Measurements from ENCODE around the gene DOLPP1. TPM values are rescaled to one million over a fixed set of nuclear protein-coding genes. Genes with fewer than 3 reads are reported as not detected.

Gene DOLPP1
- total RNA-seq, 1 experiment from 2014 or later = 30.4 TPM

DNA sequence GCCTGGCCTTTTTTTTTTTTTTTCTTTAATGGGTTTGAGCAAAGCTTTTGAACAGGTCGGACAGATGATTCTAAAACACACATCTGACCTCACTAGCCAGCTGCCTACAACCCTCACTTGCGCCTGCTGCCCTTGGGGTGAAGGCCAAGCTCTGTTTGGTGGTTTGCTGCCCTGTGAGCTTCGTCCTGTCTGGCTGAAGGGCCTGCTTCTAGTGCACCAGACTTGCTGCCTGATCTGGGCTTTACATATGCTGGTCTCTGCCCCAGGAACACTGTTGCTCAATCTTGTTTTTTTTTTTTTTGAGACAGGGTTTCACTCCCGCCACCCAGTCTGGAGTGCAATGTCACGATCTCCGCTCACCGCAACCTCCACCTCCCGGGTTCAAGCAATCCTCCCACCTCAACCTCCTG lies 16.4 kb upstream of the DOLPP1 start:
- Histone ChIP-seq H3K36me3 (ENCODE audit: insufficient read depth, low read length, poor library complexity, severe bottlenecking) (peaks cover 3% of the 10 kb centered on the region), H3K4me3 (ENCODE audit: low read depth, low read length, poor library complexity, severe bottlenecking) (no peak overlapping the region), H3K27ac (ENCODE audit: low read depth, low read length, poor library complexity, severe bottlenecking) (no peak overlapping the region), H3K4me1 (ENCODE audit: insufficient read depth, low read length, poor library complexity, severe bottlenecking) (no peaks in the 10 kb centered on the region), H3K27me3 (replicated peaks; ENCODE audit: insufficient read depth, low read depth, low read length, poor library complexity) (no peaks in the 10 kb centered on the region), H3K9me3 (ENCODE audit: low read depth, low read length, poor library complexity, severe bottlenecking) (no peaks in the 10 kb centered on the region)
- ChIA-PET CTCF (no interaction called here), POLR2A (ENCODE audit: low non-redundant PET) (no interaction called here)
- TF ChIP-seq, protein P1, sequence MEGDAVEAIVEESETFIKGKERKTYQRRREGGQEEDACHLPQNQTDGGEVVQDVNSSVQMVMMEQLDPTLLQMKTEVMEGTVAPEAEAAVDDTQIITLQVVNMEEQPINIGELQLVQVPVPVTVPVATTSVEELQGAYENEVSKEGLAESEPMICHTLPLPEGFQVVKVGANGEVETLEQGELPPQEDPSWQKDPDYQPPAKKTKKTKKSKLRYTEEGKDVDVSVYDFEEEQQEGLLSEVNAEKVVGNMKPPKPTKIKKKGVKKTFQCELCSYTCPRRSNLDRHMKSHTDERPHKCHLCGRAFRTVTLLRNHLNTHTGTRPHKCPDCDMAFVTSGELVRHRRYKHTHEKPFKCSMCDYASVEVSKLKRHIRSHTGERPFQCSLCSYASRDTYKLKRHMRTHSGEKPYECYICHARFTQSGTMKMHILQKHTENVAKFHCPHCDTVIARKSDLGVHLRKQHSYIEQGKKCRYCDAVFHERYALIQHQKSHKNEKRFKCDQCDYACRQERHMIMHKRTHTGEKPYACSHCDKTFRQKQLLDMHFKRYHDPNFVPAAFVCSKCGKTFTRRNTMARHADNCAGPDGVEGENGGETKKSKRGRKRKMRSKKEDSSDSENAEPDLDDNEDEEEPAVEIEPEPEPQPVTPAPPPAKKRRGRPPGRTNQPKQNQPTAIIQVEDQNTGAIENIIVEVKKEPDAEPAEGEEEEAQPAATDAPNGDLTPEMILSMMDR (conservative IDR thresholded peaks at IDR 0.05; ENCODE audit: low read depth, low read length) = no peak
- TF ChIP-seq EZH2 (IDR thresholded peaks at IDR 0.05; ENCODE audit: borderline replicate concordance, low read depth, low read length, poor library complexity, severe bottlenecking) = no peak
- DNase-seq (ENCODE audit: low spot score) = no peak
- no TSS peak for BruUV-seq (replicated peaks)
- intact Hi-C loops (cut with micrococcal nuclease; ENCODE audit: unreplicated experiment) = no loop called here

DNA sequence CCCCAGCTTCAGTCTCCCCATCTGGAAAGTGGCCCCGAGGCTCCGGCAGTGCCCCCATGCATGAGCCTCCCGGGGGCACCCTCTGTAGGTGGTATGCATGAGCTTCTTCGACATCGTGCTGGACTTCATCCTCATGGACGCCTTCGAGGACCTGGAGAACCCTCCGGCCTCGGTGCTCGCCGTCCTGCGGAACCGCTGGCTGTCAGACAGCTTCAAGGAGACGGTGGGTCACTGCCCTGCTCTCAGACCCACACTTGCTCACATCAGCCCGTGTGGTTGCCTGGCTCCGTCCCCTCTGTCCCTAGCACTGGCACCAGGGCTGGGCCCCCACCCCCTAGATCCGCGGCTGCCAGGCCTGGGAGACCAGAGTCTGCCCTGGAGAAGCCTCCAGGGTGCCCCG lies 12.8 kb upstream of the DOLPP1 start:
- ChIA-PET POLR2A (ENCODE audit: low non-redundant PET) (no interaction called here), CTCF (no interaction called here)

DNA sequence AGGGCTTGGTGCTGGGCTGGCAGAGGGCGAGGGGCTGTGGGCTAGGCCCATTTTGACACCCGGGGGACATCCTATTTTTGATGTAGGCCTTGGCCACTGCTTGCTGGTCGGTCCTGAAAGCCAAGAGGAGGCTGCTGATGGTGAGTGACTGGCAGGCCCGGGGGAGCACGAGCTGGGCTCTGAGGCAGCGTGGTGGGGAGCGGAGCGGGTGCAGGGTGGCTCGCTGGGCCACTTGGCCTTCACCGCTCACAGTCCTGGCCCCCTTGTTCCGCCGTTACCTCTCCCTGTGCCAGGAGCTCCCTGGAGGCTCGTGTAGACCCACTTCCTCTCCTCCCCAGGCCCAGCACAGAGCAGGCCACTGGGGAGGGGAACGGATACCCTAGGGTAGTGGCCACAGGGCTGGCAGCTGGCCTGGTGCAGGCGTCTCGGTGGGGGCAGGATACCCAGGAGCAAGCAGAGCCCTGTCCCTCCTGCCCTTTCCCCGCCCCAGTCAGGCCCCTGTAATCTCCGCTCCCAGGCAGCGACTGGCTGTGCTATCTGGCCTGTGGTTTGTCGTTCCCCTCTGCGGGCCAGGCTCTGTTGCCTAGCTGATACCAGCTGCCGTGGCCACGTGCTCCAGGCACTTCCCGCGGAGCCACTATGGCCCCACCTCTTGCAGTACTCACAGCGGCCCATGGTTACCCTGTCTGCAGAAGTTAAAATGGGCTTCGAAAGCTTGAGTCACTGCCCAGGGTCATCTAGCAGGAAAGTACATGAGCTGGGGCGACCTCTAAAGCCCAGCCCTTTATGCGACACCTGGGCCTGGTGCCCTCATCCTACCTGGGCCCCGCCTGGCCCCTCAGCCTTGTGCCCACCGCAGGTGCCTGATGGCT lies 11.7 kb upstream of the DOLPP1 start:
- Histone ChIP-seq H3K36me3 (ENCODE audit: insufficient read depth, low read length, poor library complexity, severe bottlenecking) (no peaks in the 10 kb centered on the region), H3K27me3 (replicated peaks; ENCODE audit: insufficient read depth, low read depth, low read length, poor library complexity) (no peaks in the 10 kb centered on the region), H3K4me3 (ENCODE audit: low read depth, low read length, poor library complexity, severe bottlenecking) (no peak overlapping the region), H3K9me3 (ENCODE audit: low read depth, low read length, poor library complexity, severe bottlenecking) (no peaks in the 10 kb centered on the region), H3K4me1 (ENCODE audit: insufficient read depth, low read length, poor library complexity, severe bottlenecking) (no peaks in the 10 kb centered on the region), H3K27ac (ENCODE audit: low read depth, low read length, poor library complexity, severe bottlenecking) (no peak overlapping the region)
- BruUV-seq (replicated peaks) = no TSS peak
- ChIA-PET POLR2A (ENCODE audit: low non-redundant PET) (no interaction called here), CTCF (no interaction called here)
- TF ChIP-seq, protein P1 (conservative IDR thresholded peaks at IDR 0.05; ENCODE audit: low read depth, low read length) = no peak
- no peak for TF ChIP-seq EZH2 (IDR thresholded peaks at IDR 0.05; ENCODE audit: borderline replicate concordance, low read depth, low read length, poor library complexity, severe bottlenecking)
- intact Hi-C loops (cut with micrococcal nuclease; ENCODE audit: unreplicated experiment) = no loop called here
- no peak for DNase-seq (ENCODE audit: low spot score)

More for the DNA sequence above, 12.8 kb upstream of the DOLPP1 start:
- H3K9me3 ChIP-seq (ENCODE audit: low read depth, low read length, poor library complexity, severe bottlenecking) = no peaks in the 10 kb centered on the region
- DNase-seq (ENCODE audit: low spot score) = no peak
- no peaks in the 10 kb centered on the region for H3K27me3 ChIP-seq (replicated peaks; ENCODE audit: insufficient read depth, low read depth, low read length, poor library complexity)
- no TSS peak for BruUV-seq (replicated peaks)
- H3K4me1 ChIP-seq (ENCODE audit: insufficient read depth, low read length, poor library complexity, severe bottlenecking) = no peaks in the 10 kb centered on the region
- TF ChIP-seq, protein P1 (conservative IDR thresholded peaks at IDR 0.05; ENCODE audit: low read depth, low read length) = no peak
- no peak for TF ChIP-seq EZH2 (IDR thresholded peaks at IDR 0.05; ENCODE audit: borderline replicate concordance, low read depth, low read length, poor library complexity, severe bottlenecking)
- no peaks in the 10 kb centered on the region for H3K36me3 ChIP-seq (ENCODE audit: insufficient read depth, low read length, poor library complexity, severe bottlenecking)
- intact Hi-C loops (cut with micrococcal nuclease; ENCODE audit: unreplicated experiment) = no loop called here
- no peak overlapping the region for H3K4me3 ChIP-seq (ENCODE audit: low read depth, low read length, poor library complexity, severe bottlenecking)
- no peak overlapping the region for H3K27ac ChIP-seq (ENCODE audit: low read depth, low read length, poor library complexity, severe bottlenecking)
